Measurements from ENCODE around the gene INO80. TPM values are rescaled to one million over a fixed set of nuclear protein-coding genes. Genes with fewer than 3 reads are reported as not detected.

Gene INO80
- total RNA-seq, 2 donors from 2014 or later = 14.0 to 34.3 TPM

DNA sequence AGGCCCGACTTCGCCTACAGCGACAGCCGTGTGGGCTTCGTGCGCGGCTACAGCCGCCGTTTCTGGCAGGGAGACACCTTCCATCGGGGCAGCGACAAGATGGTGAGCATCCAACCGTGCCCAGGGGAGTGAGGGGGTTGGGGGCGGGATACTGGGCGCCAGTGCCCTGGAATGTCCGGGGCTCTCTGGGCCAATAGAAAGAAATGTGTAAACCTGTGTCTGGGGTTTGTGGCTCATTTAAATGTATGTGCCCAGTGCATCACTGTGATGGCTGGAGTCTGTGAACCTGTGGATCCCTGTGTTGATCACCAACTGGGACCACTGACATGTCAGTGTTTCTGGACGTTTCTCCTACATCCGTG, 162.4 kb downstream of the INO80 start:
- TF ChIP-seq, protein P1, sequence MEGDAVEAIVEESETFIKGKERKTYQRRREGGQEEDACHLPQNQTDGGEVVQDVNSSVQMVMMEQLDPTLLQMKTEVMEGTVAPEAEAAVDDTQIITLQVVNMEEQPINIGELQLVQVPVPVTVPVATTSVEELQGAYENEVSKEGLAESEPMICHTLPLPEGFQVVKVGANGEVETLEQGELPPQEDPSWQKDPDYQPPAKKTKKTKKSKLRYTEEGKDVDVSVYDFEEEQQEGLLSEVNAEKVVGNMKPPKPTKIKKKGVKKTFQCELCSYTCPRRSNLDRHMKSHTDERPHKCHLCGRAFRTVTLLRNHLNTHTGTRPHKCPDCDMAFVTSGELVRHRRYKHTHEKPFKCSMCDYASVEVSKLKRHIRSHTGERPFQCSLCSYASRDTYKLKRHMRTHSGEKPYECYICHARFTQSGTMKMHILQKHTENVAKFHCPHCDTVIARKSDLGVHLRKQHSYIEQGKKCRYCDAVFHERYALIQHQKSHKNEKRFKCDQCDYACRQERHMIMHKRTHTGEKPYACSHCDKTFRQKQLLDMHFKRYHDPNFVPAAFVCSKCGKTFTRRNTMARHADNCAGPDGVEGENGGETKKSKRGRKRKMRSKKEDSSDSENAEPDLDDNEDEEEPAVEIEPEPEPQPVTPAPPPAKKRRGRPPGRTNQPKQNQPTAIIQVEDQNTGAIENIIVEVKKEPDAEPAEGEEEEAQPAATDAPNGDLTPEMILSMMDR (IDR thresholded peaks at IDR 0.05) = no peak
- no peak for TF ChIP-seq POLR2A (IDR thresholded peaks at IDR 0.05)
- peak overlapping the region; percentile 87 to 96 (median 92) for H3K27ac ChIP-seq
- H3K9me3 ChIP-seq = no peaks in the 10 kb centered on the region
- 3% methylated on average over 17 of the region's 17 CpGs for WGBS, 2 donors
- H3K27me3 ChIP-seq = no peaks in the 10 kb centered on the region
- no peaks in the 10 kb centered on the region for H3K36me3 ChIP-seq (replicated peaks in 1 of 2; ENCODE audit: insufficient read depth in 1 of 2, low read depth in 2 of 2)
- no peak for ATAC-seq
- peaks cover 72% of the 10 kb centered on the region for H3K4me1 ChIP-seq
- intact Hi-C loops (cut with DNase I) = no loop called here
- peak overlapping the region; percentile 20 to 33 for H3K4me3 ChIP-seq
- DNase-seq = no peak

DNA sequence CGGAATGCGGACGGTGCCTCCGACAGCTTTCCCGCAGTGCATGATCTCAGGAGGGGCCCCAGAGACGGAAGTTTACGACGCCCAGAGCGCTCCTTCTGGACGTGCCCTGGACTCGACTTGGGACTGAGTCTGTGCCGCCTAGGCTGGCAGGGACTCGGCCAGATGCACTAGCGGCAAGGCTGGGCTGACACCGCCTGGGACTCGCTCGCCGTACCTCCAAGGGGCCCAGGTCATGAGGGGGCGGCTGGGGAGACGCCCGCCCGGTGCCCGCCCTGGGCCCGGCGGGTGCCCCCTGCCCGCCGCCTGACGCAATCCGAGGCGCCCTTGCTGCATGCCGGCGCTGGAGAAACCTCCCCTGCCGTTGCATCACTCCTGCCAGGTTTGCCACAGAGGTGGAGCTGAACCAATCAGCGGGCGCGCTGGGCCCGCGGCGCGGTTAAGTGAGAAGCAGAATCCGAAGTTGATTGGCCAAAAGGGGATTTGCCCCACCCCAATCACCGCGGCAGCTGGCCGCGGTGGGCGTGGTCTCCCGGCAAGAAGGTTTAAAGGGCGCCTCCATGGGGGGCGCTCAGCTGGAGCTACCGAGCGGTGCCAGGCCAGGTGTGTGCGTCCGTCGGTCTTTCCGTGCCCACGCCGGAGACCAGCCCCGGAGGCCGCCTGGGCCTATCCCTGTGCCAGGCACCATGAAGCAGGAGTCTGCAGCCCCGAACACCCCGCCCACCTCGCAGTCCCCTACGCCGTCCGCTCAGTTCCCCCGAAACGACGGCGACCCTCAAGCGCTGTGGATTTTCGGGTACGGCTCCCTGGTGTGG, 163.0 kb downstream of the INO80 start, which contains the start of gene CHAC1:
Gene CHAC1, plus strand, starts transcription at position 571 of the 812 bp plus-strand sequence. Its CDS starts 113 bp downstream, at position 684.
- peak; percentile 81 to 86 (median 84) for TF ChIP-seq POLR2A (IDR thresholded peaks at IDR 0.05)
- TF ChIP-seq, protein P1 (IDR thresholded peaks at IDR 0.05) = peak in 2 of 7 experiments; percentile 1 to 13
- peak; percentile 87 for ATAC-seq
- H3K4me3 ChIP-seq = peak within 1 kb of the TSS; percentile 20 to 33

DNA sequence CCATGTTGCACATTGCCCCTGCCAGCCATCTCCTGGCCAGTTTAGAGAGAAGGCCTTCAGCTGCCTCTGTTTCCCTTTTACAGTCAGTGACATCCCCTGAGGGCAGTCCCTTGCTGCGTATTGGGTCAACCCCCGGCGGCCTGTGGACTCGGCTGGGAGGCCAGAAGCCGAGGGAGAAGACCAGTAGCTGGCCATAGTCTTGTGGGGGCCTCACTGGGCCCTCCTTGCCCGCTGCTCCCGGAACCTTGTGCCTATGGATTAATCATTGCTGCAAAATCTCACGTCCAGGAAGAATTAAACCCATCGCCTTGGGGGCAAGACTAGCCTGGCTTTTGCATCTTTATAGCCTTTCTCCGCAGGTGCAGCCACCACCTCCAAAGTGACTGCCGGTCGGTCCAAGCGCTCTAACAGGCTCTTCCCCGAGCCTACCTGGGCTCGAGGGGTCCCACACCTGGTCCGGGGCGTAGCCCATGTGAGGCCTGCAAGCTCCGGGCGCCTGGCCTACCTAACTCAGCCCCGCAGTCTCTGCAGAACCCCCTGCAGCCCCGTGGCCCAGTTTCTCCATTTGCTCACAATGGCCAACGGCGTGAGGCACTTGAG, 163.7 kb downstream of the INO80 start:
- intact Hi-C loops (cut with DNase I) = no loop called here
- Histone ChIP-seq H3K9me3 (no peaks in the 10 kb centered on the region), H3K27ac (peak overlapping the region; percentile 87 to 96 (median 92)), H3K4me3 (peak overlapping the region in 1 of 2 donors; percentile 33), H3K27me3 (no peaks in the 10 kb centered on the region), H3K36me3 (replicated peaks in 1 of 2; ENCODE audit: insufficient read depth in 1 of 2, low read depth in 2 of 2) (no peaks in the 10 kb centered on the region), H3K4me1 (peaks cover 60% of the 10 kb centered on the region)
- TF ChIP-seq POLR2A (IDR thresholded peaks at IDR 0.05) = no peak
- TF ChIP-seq, protein P1 (IDR thresholded peaks at IDR 0.05) = no peak
- WGBS, 2 donors = 32 to 55% methylated on average over 8 to 23 of the region's 23 CpGs
- DNase-seq (no peak), ATAC-seq (no peak)

More for the DNA sequence above, 163.0 kb downstream of the INO80 start, which contains the start of gene CHAC1:
- Histone ChIP-seq H3K27ac (peak within 1 kb of the TSS; percentile 87 to 96 (median 92)), H3K27me3 (no peaks in the 10 kb centered on the region), H3K4me1 (peaks cover 67% of the 10 kb centered on the region), H3K9me3 (no peaks in the 10 kb centered on the region), H3K36me3 (replicated peaks in 1 of 2; ENCODE audit: insufficient read depth in 1 of 2, low read depth in 2 of 2) (no peaks in the 10 kb centered on the region)
- DNase-seq = peak; percentile 96 to 98 (median 98)
- WGBS, 2 donors = 0% methylated on average over 3 to 70 of the region's 72 CpGs
- intact Hi-C loops (cut with DNase I) = no loop called here

DNA sequence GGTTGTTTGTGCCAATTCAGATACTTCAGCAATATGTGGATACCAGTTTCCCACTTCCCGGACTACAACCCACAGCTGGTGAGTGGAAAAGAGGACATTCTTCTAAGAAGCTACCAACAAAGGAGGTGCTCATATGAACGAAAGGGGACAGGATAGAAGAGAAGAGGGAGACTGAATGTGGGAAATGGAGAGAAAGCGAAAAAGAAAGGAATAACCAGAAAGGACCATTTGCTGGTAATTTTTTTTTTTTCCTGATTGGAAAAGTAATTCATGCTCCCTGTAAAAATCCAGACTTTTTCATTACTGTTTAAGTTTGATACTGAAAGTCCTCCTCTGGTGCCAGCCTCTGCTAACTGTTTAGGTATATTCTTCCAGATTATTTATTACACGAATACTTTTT, 164.3 kb downstream of the INO80 start:
- no peak for DNase-seq
- ATAC-seq = no peak
- peaks cover 53% of the 10 kb centered on the region for H3K4me1 ChIP-seq
- H3K36me3 ChIP-seq (replicated peaks in 1 of 2; ENCODE audit: insufficient read depth in 1 of 2, low read depth in 2 of 2) = no peaks in the 10 kb centered on the region
- TF ChIP-seq POLR2A (IDR thresholded peaks at IDR 0.05) = no peak
- TF ChIP-seq, protein P1 (IDR thresholded peaks at IDR 0.05) = no peak
- H3K27ac ChIP-seq = peak overlapping the region in 3 of 4 donors; percentile 90 to 96 (median 93)
- H3K9me3 ChIP-seq = no peaks in the 10 kb centered on the region
- no peak overlapping the region for H3K4me3 ChIP-seq
- intact Hi-C loops (cut with DNase I) = no loop called here
- H3K27me3 ChIP-seq = no peaks in the 10 kb centered on the region
- WGBS, 2 donors = 54 to 66% methylated on average over 4 of the region's 4 CpGs
